Endothelial cell of umbilical vein (primary cell): ENCODE measurements around the gene MAT1A. TPM values are rescaled to one million over a fixed set of nuclear protein-coding genes. Genes with fewer than 3 reads are reported as not detected.

Experiments used
- BruUV-seq: library from RNA; stranded (reverse); fragments of 400-500 nt; replicated peaks from 2 replicates; lab custom pipeline; 2021; lab: Mats Ljungman, UMichigan
- CTCF ChIA-PET: fragments of 300-600, 350-600 bp; sonication (Branson Sonifier 250); formaldehyde crosslinking; loops from one replicate; lab custom pipeline; 2021; ENCODE audit warnings: antibody characterized with exemption, inconsistent platforms; lab: Charles Lee
- POLR2A ChIA-PET: fragments of 300-600, 350-600 bp; sonication (Branson Sonifier 250); formaldehyde crosslinking; loops from one replicate; lab custom pipeline; 2021; ENCODE audit warnings: antibody characterized with exemption, inconsistent platforms; lab: Charles Lee
- DNase-seq: peaks from one replicate; pipeline ENCODE4 v3.0.0-alpha.2; 2011; ENCODE audit warnings: low read depth, low spot score
- FAIRE-seq: peaks from 2 replicates; lab custom pipeline; 2011; peaks lifted over from hg19 to GRCh38; lab: Jason Lieb, UNC
- H2AFZ ChIP-seq: 2 replicates; pipeline ENCODE4 v1.6.0; 2012; ENCODE audit warnings: low read depth, low read length, control low read depth, inconsistent platforms
- H3K27ac ChIP-seq: 2 replicates; pipeline ENCODE4 v1.5.1; 2011; ENCODE audit warnings: low read depth, mild to moderate bottlenecking, control low read depth, low read length, moderate library complexity; ENCODE audit not compliant: insufficient read depth
- H3K27me3 ChIP-seq, 2 experiments: 2 replicates each; pipeline versions ENCODE4 v1.6.0 to v1.6.1; 2011; ENCODE audit warnings: low read length in 2 of 2, mixed read lengths in 1 of 2; ENCODE audit not compliant: control insufficient read depth in 2 of 2, insufficient read depth in 2 of 2
- H3K36me3 ChIP-seq, 2 experiments: 2 replicates in 1 of 2; 3 replicates in 1 of 2; pipeline ENCODE4 v1.5.1; 2011; ENCODE audit warnings: low read length in 2 of 2, mild to moderate bottlenecking in 1 of 2, moderate library complexity in 1 of 2; ENCODE audit not compliant: control insufficient read depth in 2 of 2, insufficient read depth in 2 of 2; ENCODE audit errors: extremely low read depth in 1 of 2
- H3K4me1 ChIP-seq: 3 replicates; pipeline ENCODE4 v1.5.1; 2011; ENCODE audit warnings: mild to moderate bottlenecking, low read length; ENCODE audit not compliant: control insufficient read depth, insufficient read depth; ENCODE audit errors: extremely low read depth
- H3K4me2 ChIP-seq: 2 replicates; pipeline ENCODE4 v1.6.1; 2011; ENCODE audit warnings: low read length, control low read depth, mixed read lengths; ENCODE audit not compliant: insufficient read depth
- H3K4me3 ChIP-seq, 3 experiments: fragments of 200-600 bp in 1 of 3; sonication (generic), shearing (Covaris generic) in 1 of 3; replicated peaks in 1 of 3; 2 replicates each; pipeline ENCODE4 v1.5.1; 2011 to 2016; ENCODE audit warnings: control low read depth in 3 of 3, low read length in 3 of 3, mild to moderate bottlenecking in 2 of 3, inconsistent platforms in 1 of 3, low read depth in 1 of 3, moderate library complexity in 1 of 3; ENCODE audit not compliant: insufficient read depth in 1 of 3
- H3K79me2 ChIP-seq: 2 replicates; pipeline ENCODE4 v1.6.0; 2012; ENCODE audit warnings: low read length, inconsistent platforms; ENCODE audit not compliant: control insufficient read depth, insufficient read depth
- H3K9ac ChIP-seq: replicated peaks from 2 replicates; pipeline ENCODE3; 2011; ENCODE audit warnings: low read length, control low read depth; ENCODE audit not compliant: insufficient read depth; ENCODE audit errors: extremely low read depth
- H3K9me1 ChIP-seq: replicated peaks from 3 replicates; pipeline ENCODE4 v1.6.0; 2011; ENCODE audit warnings: mild to moderate bottlenecking, low read length; ENCODE audit not compliant: control insufficient read depth, insufficient read depth; ENCODE audit errors: extremely low read depth
- H3K9me3 ChIP-seq: replicated peaks from 2 replicates; pipeline ENCODE4 v1.5.1; 2012; ENCODE audit warnings: low read length, inconsistent platforms; ENCODE audit not compliant: control insufficient read depth, insufficient read depth
- H4K20me1 ChIP-seq: replicated peaks from 2 replicates; pipeline ENCODE3; 2011; ENCODE audit warnings: mild to moderate bottlenecking, low read length; ENCODE audit not compliant: control insufficient read depth, insufficient read depth; ENCODE audit errors: extremely low read depth
- EZH2 ChIP-seq: IDR thresholded peaks from 2 replicates; pipeline ENCODE4 v1.6.1; 2012; ENCODE audit warnings: borderline replicate concordance, low read depth, mild to moderate bottlenecking, moderate library complexity, low read length, inconsistent platforms; ENCODE audit not compliant: severe bottlenecking
- FOS ChIP-seq: IDR thresholded peaks from 2 replicates; pipeline ENCODE4 v1.6.1; 2011; ENCODE audit warnings: mild to moderate bottlenecking, low read length, moderate library complexity, borderline replicate concordance; ENCODE audit not compliant: insufficient read depth
- GATA2 ChIP-seq: IDR thresholded peaks from 2 replicates; pipeline ENCODE4 v1.7.0; 2011; ENCODE audit warnings: low read depth, mild to moderate bottlenecking, moderate library complexity, mixed read lengths, low read length; ENCODE audit not compliant: insufficient read length, insufficient read depth
- JUN ChIP-seq: IDR thresholded peaks from 2 replicates; pipeline ENCODE4 v1.6.1; 2011; ENCODE audit warnings: borderline replicate concordance, low read depth; ENCODE audit not compliant: insufficient read length, insufficient read depth
- MAX ChIP-seq: IDR thresholded peaks from 2 replicates; pipeline ENCODE4 v1.6.1; 2011; ENCODE audit not compliant: insufficient read depth, insufficient read length
- MYC ChIP-seq: IDR thresholded peaks from one replicate; pipeline ENCODE4 v1.6.1; 2011; ENCODE audit warnings: mild to moderate bottlenecking, low read depth, low read length
- POLR2A ChIP-seq: IDR thresholded peaks from 2 replicates; pipeline ENCODE4 v1.6.1; 2012; ENCODE audit warnings: low read depth, mild to moderate bottlenecking, control low read depth, low read length
- POLR2AphosphoS5 ChIP-seq: IDR thresholded peaks from 2 replicates; pipeline ENCODE4 v1.6.1; 2012; ENCODE audit warnings: low read depth, mild to moderate bottlenecking, control low read depth, low read length, moderate library complexity; ENCODE audit not compliant: insufficient read depth
- dilution Hi-C: fragments of 300-500 bp; cut with MboI; formaldehyde crosslinking; loops from one replicate; pipeline ENCODE4 v1.15.0; 2019; ENCODE audit warnings: low sequenced_read_pairs; ENCODE audit not compliant: extremely low pct_ligation_motif_present
- intact Hi-C: fragments of 100-400 bp; cut with micrococcal nuclease; formaldehyde crosslinking; loops from one replicate; pipeline ENCODE4 v1.10.0; 2022
- polyA plus RNA-seq, 4 experiments: library from polyadenylated mRNA; depleted of rRNA in 3 of 4; stranded (reverse) in 3 of 4; unstranded in 1 of 4; fragments of >200 nt; gene quantifications; 2 replicates each; pipeline versions ENCODE4 v1.2.1 to v1.2.3, GENCODE V29; 2011 to 2012; ENCODE audit warnings: missing spikeins in 1 of 4
- total RNA-seq: library from RNA; stranded (reverse); gene quantifications from 2 replicates; pipeline ENCODE4 v1.2.3, GENCODE V29; 2021
- TF ChIP-seq, protein P1 (sequence below), 2 donors: IDR thresholded peaks; 1 replicate in 1 of 2; 2 replicates in 1 of 2; pipeline ENCODE4 v1.5.1; 2011; ENCODE audit warnings: low read length in 2 of 2, mild to moderate bottlenecking in 2 of 2, moderate library complexity in 2 of 2, control low read depth in 1 of 2, inconsistent platforms in 1 of 2, low read depth in 1 of 2; ENCODE audit not compliant: insufficient read depth in 1 of 2; ENCODE audit errors: extremely low read depth in 1 of 2

Gene MAT1A
- total and polyA plus RNA-seq, 2 donors (not counting 3 experiments of a cell fraction or from before 2014, with no cell fraction given), result not detected

DNA sequence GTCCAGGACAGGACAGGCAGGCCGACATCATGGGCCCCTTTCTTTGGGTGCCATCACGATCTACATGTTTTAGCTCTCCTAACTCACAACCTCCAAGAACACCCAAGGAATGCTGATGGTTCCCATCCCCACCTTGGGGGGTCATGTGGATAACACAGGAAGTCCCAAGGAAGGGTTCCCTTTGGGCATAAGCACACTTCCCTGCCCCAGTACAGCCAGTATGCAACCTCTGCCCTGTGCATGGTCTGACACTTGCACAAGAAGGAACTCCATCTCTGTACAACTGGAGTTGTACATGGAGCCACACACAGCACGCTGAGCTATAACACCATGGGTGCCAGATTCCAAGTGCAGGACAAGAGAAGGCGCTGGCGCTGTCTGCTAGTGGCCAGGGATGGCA lies 11.0 kb downstream of the MAT1A start:
- H3K36me3 ChIP-seq, result no peaks in the 10 kb centered on the region
- no peak for DNase-seq
- POLR2A ChIA-PET, result no interaction called here
- intact Hi-C loops (no loop called here), dilution Hi-C loops (no loop called here)
- CTCF ChIA-PET, result no interaction called here
- H3K4me3 ChIP-seq, result no peak overlapping the region
- TF ChIP-seq EZH2 (no peak), POLR2AphosphoS5 (no peak), MYC (no peak), JUN (no peak), MAX (no peak), FOS (no peak), POLR2A (no peak), GATA2 (no peak)
- TF ChIP-seq, protein P1, sequence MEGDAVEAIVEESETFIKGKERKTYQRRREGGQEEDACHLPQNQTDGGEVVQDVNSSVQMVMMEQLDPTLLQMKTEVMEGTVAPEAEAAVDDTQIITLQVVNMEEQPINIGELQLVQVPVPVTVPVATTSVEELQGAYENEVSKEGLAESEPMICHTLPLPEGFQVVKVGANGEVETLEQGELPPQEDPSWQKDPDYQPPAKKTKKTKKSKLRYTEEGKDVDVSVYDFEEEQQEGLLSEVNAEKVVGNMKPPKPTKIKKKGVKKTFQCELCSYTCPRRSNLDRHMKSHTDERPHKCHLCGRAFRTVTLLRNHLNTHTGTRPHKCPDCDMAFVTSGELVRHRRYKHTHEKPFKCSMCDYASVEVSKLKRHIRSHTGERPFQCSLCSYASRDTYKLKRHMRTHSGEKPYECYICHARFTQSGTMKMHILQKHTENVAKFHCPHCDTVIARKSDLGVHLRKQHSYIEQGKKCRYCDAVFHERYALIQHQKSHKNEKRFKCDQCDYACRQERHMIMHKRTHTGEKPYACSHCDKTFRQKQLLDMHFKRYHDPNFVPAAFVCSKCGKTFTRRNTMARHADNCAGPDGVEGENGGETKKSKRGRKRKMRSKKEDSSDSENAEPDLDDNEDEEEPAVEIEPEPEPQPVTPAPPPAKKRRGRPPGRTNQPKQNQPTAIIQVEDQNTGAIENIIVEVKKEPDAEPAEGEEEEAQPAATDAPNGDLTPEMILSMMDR (IDR thresholded peaks at IDR 0.05; ENCODE audit: extremely low read depth in 1 of 2, insufficient read depth in 1 of 2, low read depth in 1 of 2, low read length in 2 of 2), result no peak
- no peak overlapping the region for H3K4me2 ChIP-seq
- no peaks in the 10 kb centered on the region for H3K27me3 ChIP-seq
- H2AFZ ChIP-seq, result no peak overlapping the region
- H3K27ac ChIP-seq, result no peak overlapping the region
- H4K20me1 ChIP-seq, result no peaks in the 10 kb centered on the region
- H3K9ac ChIP-seq, result no peak overlapping the region
- no peaks in the 10 kb centered on the region for H3K4me1 ChIP-seq
- H3K9me3 ChIP-seq, result no peaks in the 10 kb centered on the region
- H3K9me1 ChIP-seq, result no peaks in the 10 kb centered on the region
- no TSS peak for BruUV-seq
- no peaks in the 10 kb centered on the region for H3K79me2 ChIP-seq
- FAIRE-seq, result no peak
